Ectodermal cell (in vitro differentiated cells): ENCODE results near the gene CTSH.
"Not testable (repeated sequence)": the region's sequence is repeated elsewhere in the genome, so short reads cannot be mapped to it uniquely, and the experiment has no call there.

Experiments
- H3K27ac ChIP-seq: 2 replicates; pipeline ENCODE4 v1.7.0; 2013; ENCODE audit warnings: mild to moderate bottlenecking, low read depth, low read length; ENCODE audit not compliant: insufficient read depth, poor library complexity, severe bottlenecking
- H3K27me3 ChIP-seq: 2 replicates; pipeline ENCODE4 v1.7.0; 2013; ENCODE audit warnings: mild to moderate bottlenecking, low read length; ENCODE audit not compliant: insufficient read depth, control insufficient read depth, poor library complexity, severe bottlenecking
- H3K36me3 ChIP-seq: one replicate; pipeline ENCODE4 v1.7.0; 2013; ENCODE audit warnings: low read length; ENCODE audit not compliant: control insufficient read depth, insufficient read depth
- H3K4me1 ChIP-seq: one replicate; pipeline ENCODE4 v1.7.0; 2013; ENCODE audit warnings: low read length; ENCODE audit not compliant: control insufficient read depth, insufficient read depth
- H3K4me3 ChIP-seq: 2 replicates; pipeline ENCODE4 v1.7.0; 2013; ENCODE audit warnings: low read depth, low read length, control low read depth; ENCODE audit not compliant: insufficient read depth
- H3K9me3 ChIP-seq: 2 replicates; pipeline ENCODE4 v1.7.0; 2013; ENCODE audit warnings: mild to moderate bottlenecking, low read length, moderate library complexity; ENCODE audit not compliant: control insufficient read depth
- WGBS, 2 experiments: methylation state at CpG; one replicate each; pipeline ENCODE4 v1.1.7; 2013; ENCODE audit warnings: missing lambda C conversion rate in 2 of 2; 5-methylcytosine and 5-hydroxymethylcytosine counted together

Gene CTSH

DNA sequence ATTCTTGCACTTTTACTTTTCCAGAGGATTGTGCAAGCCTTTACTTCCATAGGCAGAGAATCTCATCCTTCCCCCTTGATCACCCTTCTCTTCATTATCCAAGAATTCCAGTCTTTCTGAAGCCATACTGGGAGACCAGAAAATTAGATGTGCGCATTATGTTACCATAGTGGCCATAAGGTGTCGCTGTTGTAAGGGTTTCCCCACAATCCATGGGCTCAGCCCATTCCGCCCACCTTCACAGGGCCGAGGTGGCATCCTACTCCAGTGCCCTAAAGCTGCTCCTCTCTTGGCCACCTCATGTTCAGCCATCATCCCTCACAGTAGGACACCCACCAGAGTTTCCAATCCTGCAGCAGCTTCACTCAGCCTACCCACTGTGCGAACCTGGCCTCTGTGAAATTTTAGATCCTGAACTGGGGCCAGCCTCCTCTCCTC lies 35.0 kb downstream of the CTSH start:
- no peak overlapping the region for H3K27ac ChIP-seq
- no peaks in the 10 kb centered on the region for H3K27me3 ChIP-seq
- WGBS, 2 experiments: 49 to 55% methylated on average over 5 of the region's 5 CpGs
- H3K4me3 ChIP-seq: no peak overlapping the region
- H3K36me3 ChIP-seq: peaks cover 25% of the 10 kb centered on the region
- H3K9me3 ChIP-seq: no peaks in the 10 kb centered on the region
- peaks cover 3% of the 10 kb centered on the region for H3K4me1 ChIP-seq

DNA sequence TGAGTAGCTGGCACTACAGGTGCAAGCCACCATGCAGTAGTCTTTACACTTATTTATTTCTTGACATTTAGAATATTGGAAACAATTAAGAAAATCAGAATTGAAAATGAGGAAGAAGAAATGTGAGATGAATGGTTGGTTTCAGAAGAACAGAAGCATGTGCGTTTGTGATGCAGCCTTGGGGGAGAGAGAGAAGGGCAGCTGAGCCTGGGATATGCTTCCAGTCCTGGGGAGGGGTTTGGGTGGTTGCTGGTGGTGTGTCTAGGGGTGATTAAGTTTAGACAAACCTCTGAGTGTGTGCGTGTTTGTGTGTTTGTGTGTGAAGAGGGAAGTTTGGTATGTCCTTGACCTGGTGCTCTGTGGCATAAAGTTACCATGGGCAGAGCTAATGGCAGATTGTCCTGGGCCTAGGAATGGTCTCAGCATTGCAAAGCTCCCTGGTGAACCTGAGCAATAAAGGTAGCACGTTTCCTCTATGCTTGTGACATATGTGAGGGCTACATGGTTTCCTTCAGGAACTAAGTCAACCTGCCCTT lies 35.6 kb downstream of the CTSH start:
- H3K27me3 ChIP-seq: no peaks in the 10 kb centered on the region
- WGBS, 2 experiments: 81 to 83% methylated on average over 3 of the region's 3 CpGs
- H3K36me3 ChIP-seq: peaks cover 26% of the 10 kb centered on the region
- H3K27ac ChIP-seq: no peak overlapping the region
- no peak overlapping the region for H3K4me3 ChIP-seq
- H3K9me3 ChIP-seq: no peaks in the 10 kb centered on the region
- peaks cover 3% of the 10 kb centered on the region for H3K4me1 ChIP-seq

- no peaks in the 10 kb centered on the region for H3K9me3 ChIP-seq
- no peak overlapping the region for H3K27ac ChIP-seq
- H3K27me3 ChIP-seq: no peaks in the 10 kb centered on the region
- peaks cover 22% of the 10 kb centered on the region for H3K36me3 ChIP-seq
- 17 to 40% methylated on average over 2 to 3 of the region's 3 CpGs for WGBS, 2 experiments
- H3K4me3 ChIP-seq: no peak overlapping the region
- peaks cover 3% of the 10 kb centered on the region for H3K4me1 ChIP-seq
Observed at GRCh38 chr15:78907577-78907976, 37.3 kb downstream of the CTSH start.

- Histone ChIP-seq H3K4me3 (no peak overlapping the region), H3K27me3 (no peaks in the 10 kb centered on the region), H3K4me1 (peaks cover 3% of the 10 kb centered on the region), H3K36me3 (peaks cover 23% of the 10 kb centered on the region), H3K27ac (no peak overlapping the region), H3K9me3 (no peaks in the 10 kb centered on the region)
- 84 to 97% methylated on average over 2 of the region's 2 CpGs for WGBS, 2 experiments
Observed at GRCh38 chr15:78906316-78906620, 38.6 kb downstream of the CTSH start.

DNA sequence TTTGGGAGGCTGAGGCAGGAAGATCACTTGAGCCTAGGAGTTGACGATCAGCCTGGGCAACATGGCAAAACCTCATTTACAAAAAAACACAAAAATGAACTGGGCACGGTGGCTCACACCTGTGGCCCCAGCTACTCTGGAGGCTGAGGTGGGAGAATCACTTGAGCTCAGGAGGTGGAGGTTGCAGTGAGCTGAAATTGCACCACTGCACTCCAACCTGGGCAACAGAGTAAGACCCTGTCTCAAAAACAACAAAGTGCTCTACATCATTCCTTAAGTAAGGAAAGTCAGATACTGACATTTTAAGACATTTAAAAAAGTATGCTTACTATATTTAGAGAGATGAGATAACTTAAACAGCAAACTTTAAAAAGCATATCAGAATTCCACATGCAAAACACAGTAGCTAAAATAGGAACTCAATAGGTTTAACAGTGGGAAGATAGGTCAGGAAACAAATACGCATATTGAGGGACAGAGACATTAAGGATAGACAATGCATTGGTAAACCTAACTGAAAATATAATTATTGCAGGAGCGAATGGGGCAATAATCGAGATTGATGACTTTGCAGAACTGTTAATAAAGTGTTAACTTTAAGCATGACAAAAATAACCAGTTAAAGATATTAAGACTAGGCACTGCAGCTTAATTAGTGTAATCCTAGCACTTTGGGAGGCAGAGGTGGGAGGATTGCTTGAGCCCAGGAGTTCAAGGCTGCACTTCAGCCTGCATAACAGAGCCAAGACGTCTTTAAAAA lies 40.1 kb downstream of the CTSH start:
- Histone ChIP-seq H3K4me3 (no peak overlapping the region), H3K4me1 (peaks cover 3% of the 10 kb centered on the region), H3K27me3 (no peaks in the 10 kb centered on the region), H3K9me3 (no peaks in the 10 kb centered on the region), H3K36me3 (peaks cover 34% of the 10 kb centered on the region), H3K27ac (no peak overlapping the region)
- WGBS, 2 experiments: 85 to 98% methylated on average over 6 of the region's 6 CpGs

- not testable (repeated sequence) for H3K4me1 ChIP-seq, H3K27ac ChIP-seq, H3K4me3 ChIP-seq, H3K27me3 ChIP-seq, H3K9me3 ChIP-seq
- peaks cover 49% of the 10 kb centered on the region for H3K36me3 ChIP-seq
- 95 to 98% methylated on average over 11 to 13 of the region's 13 CpGs for WGBS, 2 experiments
Observed at GRCh38 chr15:78902281-78903032, 42.4 kb downstream of the CTSH start.

DNA sequence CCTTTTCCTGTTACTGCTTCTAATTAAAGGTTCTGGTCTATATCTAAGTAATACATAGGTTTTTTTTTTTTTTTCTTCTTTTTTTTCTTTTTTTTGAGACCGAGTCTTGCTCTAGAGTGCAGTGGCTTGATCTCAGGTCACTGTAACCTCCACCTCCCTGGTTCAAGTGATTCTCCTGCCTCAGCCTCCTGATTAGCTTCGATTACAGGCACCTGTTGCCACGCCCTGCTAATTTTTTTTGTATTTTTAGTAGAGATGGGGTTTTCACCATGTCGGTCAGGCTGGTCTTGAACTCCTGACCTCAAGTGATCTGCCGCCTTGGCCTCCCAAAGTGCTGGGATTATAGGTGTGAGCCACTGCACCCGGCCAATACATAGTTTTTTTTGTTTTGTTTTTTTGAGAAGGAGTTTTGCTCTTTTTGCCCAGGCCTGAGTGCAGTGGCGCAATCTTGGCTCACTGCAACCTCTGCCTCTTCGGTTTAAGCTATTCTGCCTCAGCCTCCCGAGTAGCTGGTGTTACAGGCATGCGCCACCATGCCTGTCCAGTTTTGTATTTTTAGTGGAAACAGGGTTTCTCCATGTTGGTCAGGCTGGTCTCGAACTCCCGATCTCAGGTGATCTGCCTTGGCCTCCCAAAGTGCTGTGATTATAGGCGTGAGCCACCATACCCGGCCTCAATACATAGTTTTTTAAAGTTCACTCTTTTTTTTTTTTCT lies 43.9 kb downstream of the CTSH start:
- H3K9me3 ChIP-seq, H3K27ac ChIP-seq, H3K4me3 ChIP-seq, H3K4me1 ChIP-seq, H3K27me3 ChIP-seq: not testable (repeated sequence)
- WGBS, 2 experiments: 90 to 97% methylated on average over 14 of the region's 14 CpGs
- H3K36me3 ChIP-seq: peaks cover 50% of the 10 kb centered on the region

GRCh38 chr15:78898540-78898939 lies 46.3 kb downstream of the CTSH start:
- Histone ChIP-seq H3K27ac (no peak overlapping the region), H3K27me3 (no peaks in the 10 kb centered on the region), H3K9me3 (no peaks in the 10 kb centered on the region), H3K4me3 (no peak overlapping the region), H3K36me3 (peaks cover 55% of the 10 kb centered on the region), H3K4me1 (no peaks in the 10 kb centered on the region)
- 96 to 98% methylated on average over 4 of the region's 4 CpGs for WGBS, 2 experiments

- 100% methylated on average over 1 to 3 of the region's 3 CpGs for WGBS, 2 experiments
- no peaks in the 10 kb centered on the region for H3K9me3 ChIP-seq
- no peak overlapping the region for H3K4me3 ChIP-seq
- no peaks in the 10 kb centered on the region for H3K27me3 ChIP-seq
- no peaks in the 10 kb centered on the region for H3K4me1 ChIP-seq
- peaks cover 65% of the 10 kb centered on the region for H3K36me3 ChIP-seq
- no peak overlapping the region for H3K27ac ChIP-seq
Observed at GRCh38 chr15:78895471-78895870, 49.4 kb downstream of the CTSH start.

DNA sequence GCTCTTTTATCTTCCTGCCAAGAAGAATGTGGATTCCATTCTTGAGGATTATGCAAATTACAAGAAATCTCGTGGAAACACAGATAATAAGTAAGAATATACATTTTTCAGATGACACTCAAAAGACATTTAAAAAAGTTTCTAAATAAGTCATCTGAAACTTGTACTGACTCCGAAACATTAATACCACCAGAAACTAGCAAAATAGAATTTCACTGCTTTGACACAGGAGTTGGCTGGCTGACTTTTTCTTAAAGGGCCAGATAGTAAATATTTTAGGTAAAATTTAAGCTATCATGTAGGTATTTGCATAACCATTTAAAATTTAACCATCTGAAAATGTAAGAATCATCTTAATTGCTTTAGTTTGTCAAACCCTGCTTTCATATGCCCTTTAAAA lies 51.3 kb downstream of the CTSH start:
- 100% methylated on average over 1 to 2 of the region's 2 CpGs for WGBS, 2 experiments
- H3K36me3 ChIP-seq: peaks cover 62% of the 10 kb centered on the region

More for the DNA sequence above, 51.3 kb downstream of the CTSH start:
- H3K27me3 ChIP-seq: no peaks in the 10 kb centered on the region
- H3K4me3 ChIP-seq: no peak overlapping the region
- H3K4me1 ChIP-seq: no peaks in the 10 kb centered on the region
- H3K27ac ChIP-seq: no peak overlapping the region
- no peaks in the 10 kb centered on the region for H3K9me3 ChIP-seq
